ENCODE measurements around the gene NBEAL2.

Gene NBEAL2

GRCh38 chr3:46966811-46967210, 12.7 kb upstream of the NBEAL2 start:
- Histone ChIP-seq H3K27me3 (ENCODE audit: control insufficient read depth, insufficient read depth, low read length) (no peaks in the 10 kb centered on the region), H3K4me3 (ENCODE audit: low read depth, low read length) (no peak overlapping the region), H3K4me1 (ENCODE audit: control insufficient read depth, insufficient read depth, low read length) (peaks cover 20% of the 10 kb centered on the region), H3K36me3 (ENCODE audit: control insufficient read depth, insufficient read depth, low read length) (peaks cover 32% of the 10 kb centered on the region), H3K9ac (ENCODE audit: low read length) (no peak overlapping the region), H3K9me3 (ENCODE audit: control insufficient read depth, insufficient read depth, low read depth, low read length) (peaks cover 18% of the 10 kb centered on the region), H3K27ac (ENCODE audit: low read depth, low read length) (no peak overlapping the region)

- Histone ChIP-seq H3K9me3 (ENCODE audit: control insufficient read depth, insufficient read depth, low read depth, low read length) (peaks cover 10% of the 10 kb centered on the region; the same call in 1 of the 2 replicates), H3K4me1 (ENCODE audit: control insufficient read depth, insufficient read depth, low read length) (peaks cover 19% of the 10 kb centered on the region), H3K36me3 (ENCODE audit: control insufficient read depth, insufficient read depth, low read length) (peaks cover 25% of the 10 kb centered on the region), H3K9ac (ENCODE audit: low read length) (no peak overlapping the region), H3K27ac (ENCODE audit: low read depth, low read length) (no peak overlapping the region), H3K27me3 (ENCODE audit: control insufficient read depth, insufficient read depth, low read length) (no peaks in the 10 kb centered on the region), H3K4me3 (ENCODE audit: low read depth, low read length) (no peak overlapping the region)
Observed at GRCh38 chr3:46968783-46969428, 10.6 kb upstream of the NBEAL2 start.

- no peak overlapping the region for H3K4me3 ChIP-seq (ENCODE audit: low read depth, low read length)
- peaks cover 15% of the 10 kb centered on the region; the same call in 1 of the 2 replicates for H3K4me1 ChIP-seq (ENCODE audit: control insufficient read depth, insufficient read depth, low read length)
- H3K27ac ChIP-seq (ENCODE audit: low read depth, low read length): no peak overlapping the region
- H3K9ac ChIP-seq (ENCODE audit: low read length): no peak overlapping the region
- no peaks in the 10 kb centered on the region for H3K27me3 ChIP-seq (ENCODE audit: control insufficient read depth, insufficient read depth, low read length)
- peaks cover 18% of the 10 kb centered on the region for H3K36me3 ChIP-seq (ENCODE audit: control insufficient read depth, insufficient read depth, low read length)
- H3K9me3 ChIP-seq (ENCODE audit: control insufficient read depth, insufficient read depth, low read depth, low read length): peaks cover 6% of the 10 kb centered on the region; the same call in 1 of the 2 replicates
Observed at GRCh38 chr3:46970391-46971091, 8.9 kb upstream of the NBEAL2 start.

GRCh38 chr3:46971151-46971550, 8.3 kb upstream of the NBEAL2 start:
- Histone ChIP-seq H3K9ac (ENCODE audit: low read length) (no peak overlapping the region), H3K9me3 (ENCODE audit: control insufficient read depth, insufficient read depth, low read depth, low read length) (no peaks in the 10 kb centered on the region), H3K27ac (ENCODE audit: low read depth, low read length) (no peak overlapping the region), H3K36me3 (ENCODE audit: control insufficient read depth, insufficient read depth, low read length) (peaks cover 12% of the 10 kb centered on the region), H3K4me3 (ENCODE audit: low read depth, low read length) (no peak overlapping the region), H3K27me3 (ENCODE audit: control insufficient read depth, insufficient read depth, low read length) (no peaks in the 10 kb centered on the region), H3K4me1 (ENCODE audit: control insufficient read depth, insufficient read depth, low read length) (peaks cover 12% of the 10 kb centered on the region; the same call in 1 of the 2 replicates)

GRCh38 chr3:46971742-46972141, 7.7 kb upstream of the NBEAL2 start:
- H3K36me3 ChIP-seq (ENCODE audit: control insufficient read depth, insufficient read depth, low read length): peaks cover 12% of the 10 kb centered on the region
- H3K4me1 ChIP-seq (ENCODE audit: control insufficient read depth, insufficient read depth, low read length): peaks cover 12% of the 10 kb centered on the region; the same call in 1 of the 2 replicates
- no peak overlapping the region for H3K4me3 ChIP-seq (ENCODE audit: low read depth, low read length)
- H3K27me3 ChIP-seq (ENCODE audit: control insufficient read depth, insufficient read depth, low read length): no peaks in the 10 kb centered on the region
- H3K27ac ChIP-seq (ENCODE audit: low read depth, low read length): no peak overlapping the region
- H3K9ac ChIP-seq (ENCODE audit: low read length): no peak overlapping the region
- no peaks in the 10 kb centered on the region for H3K9me3 ChIP-seq (ENCODE audit: control insufficient read depth, insufficient read depth, low read depth, low read length)

GRCh38 chr3:46972396-46972795, 7.1 kb upstream of the NBEAL2 start:
- Histone ChIP-seq H3K9me3 (ENCODE audit: control insufficient read depth, insufficient read depth, low read depth, low read length) (no peaks in the 10 kb centered on the region), H3K9ac (ENCODE audit: low read length) (no peak overlapping the region), H3K27ac (ENCODE audit: low read depth, low read length) (no peak overlapping the region), H3K36me3 (ENCODE audit: control insufficient read depth, insufficient read depth, low read length) (peaks cover 12% of the 10 kb centered on the region), H3K4me1 (ENCODE audit: control insufficient read depth, insufficient read depth, low read length) (peaks cover 8% of the 10 kb centered on the region; the same call in 1 of the 2 replicates), H3K4me3 (ENCODE audit: low read depth, low read length) (no peak overlapping the region), H3K27me3 (ENCODE audit: control insufficient read depth, insufficient read depth, low read length) (no peaks in the 10 kb centered on the region)

- H3K9me3 ChIP-seq (ENCODE audit: control insufficient read depth, insufficient read depth, low read depth, low read length): no peaks in the 10 kb centered on the region
- H3K27ac ChIP-seq (ENCODE audit: low read depth, low read length): no peak overlapping the region
- H3K4me1 ChIP-seq (ENCODE audit: control insufficient read depth, insufficient read depth, low read length): peaks cover 8% of the 10 kb centered on the region; the same call in 1 of the 2 replicates
- peaks cover 3% of the 10 kb centered on the region; the same call in 1 of the 2 replicates for H3K36me3 ChIP-seq (ENCODE audit: control insufficient read depth, insufficient read depth, low read length)
- H3K9ac ChIP-seq (ENCODE audit: low read length): no peak overlapping the region
- H3K4me3 ChIP-seq (ENCODE audit: low read depth, low read length): no peak overlapping the region
- H3K27me3 ChIP-seq (ENCODE audit: control insufficient read depth, insufficient read depth, low read length): no peaks in the 10 kb centered on the region
Observed at GRCh38 chr3:46974421-46975171, 4.9 kb upstream of the NBEAL2 start.

GRCh38 chr3:46976326-46977190, 2.9 kb upstream of the NBEAL2 start, which contains the start of gene CCDC12:
TSS of gene CCDC12 (minus strand) at chr3:46976745. CDS start at chr3:46976732, 13 bp downstream.
- Histone ChIP-seq H3K4me3 (ENCODE audit: low read depth, low read length) (peak within 1 kb of the TSS; percentile 93), H3K9ac (ENCODE audit: low read length) (peak within 1 kb of the TSS; percentile 98), H3K27me3 (ENCODE audit: control insufficient read depth, insufficient read depth, low read length) (peaks cover 9% of the 10 kb centered on the region; the same call in 1 of the 2 replicates), H3K27ac (ENCODE audit: low read depth, low read length) (peak within 1 kb of the TSS; percentile 92), H3K4me1 (ENCODE audit: control insufficient read depth, insufficient read depth, low read length) (peaks cover 16% of the 10 kb centered on the region), H3K36me3 (ENCODE audit: control insufficient read depth, insufficient read depth, low read length) (no peaks in the 10 kb centered on the region), H3K9me3 (ENCODE audit: control insufficient read depth, insufficient read depth, low read depth, low read length) (no peaks in the 10 kb centered on the region)

- H3K9me3 ChIP-seq (ENCODE audit: control insufficient read depth, insufficient read depth, low read depth, low read length): no peaks in the 10 kb centered on the region
- peaks cover 27% of the 10 kb centered on the region for H3K4me1 ChIP-seq (ENCODE audit: control insufficient read depth, insufficient read depth, low read length)
- H3K27ac ChIP-seq (ENCODE audit: low read depth, low read length): no peak overlapping the region
- H3K36me3 ChIP-seq (ENCODE audit: control insufficient read depth, insufficient read depth, low read length): no peaks in the 10 kb centered on the region
- H3K4me3 ChIP-seq (ENCODE audit: low read depth, low read length): no peak overlapping the region
- H3K27me3 ChIP-seq (ENCODE audit: control insufficient read depth, insufficient read depth, low read length): peaks cover 9% of the 10 kb centered on the region; the same call in 1 of the 2 replicates
- H3K9ac ChIP-seq (ENCODE audit: low read length): no peak overlapping the region
Observed at GRCh38 chr3:46977811-46978195, 1.7 kb upstream of the NBEAL2 start.

GRCh38 chr3:46978381-46978780, 1.1 kb upstream of the NBEAL2 start:
- peaks cover 27% of the 10 kb centered on the region for H3K4me1 ChIP-seq (ENCODE audit: control insufficient read depth, insufficient read depth, low read length)
- H3K9ac ChIP-seq (ENCODE audit: low read length): no peak overlapping the region
- H3K4me3 ChIP-seq (ENCODE audit: low read depth, low read length): no peak overlapping the region
- H3K27me3 ChIP-seq (ENCODE audit: control insufficient read depth, insufficient read depth, low read length): peaks cover 9% of the 10 kb centered on the region; the same call in 1 of the 2 replicates
- no peaks in the 10 kb centered on the region for H3K36me3 ChIP-seq (ENCODE audit: control insufficient read depth, insufficient read depth, low read length)
- H3K9me3 ChIP-seq (ENCODE audit: control insufficient read depth, insufficient read depth, low read depth, low read length): no peaks in the 10 kb centered on the region
- no peak overlapping the region for H3K27ac ChIP-seq (ENCODE audit: low read depth, low read length)
